K562 (cell line): ENCODE measurements around the gene KCNAB2. TPM values are rescaled to one million over a fixed set of nuclear protein-coding genes. Genes with fewer than 3 reads are reported as not detected.

Source experiments
- ATAC-seq: fragments of 200-7000 bp; cut with Tn5 transposase; 3 replicates; pipeline ENCODE4 v1.9.1; 2020; ENCODE audit warnings: moderate library complexity
- BruUV-seq: library from RNA; stranded (reverse); fragments of 400-500 nt; replicated peaks from 2 replicates; lab custom pipeline; 2021; lab: Mats Ljungman, UMichigan
- CTCF ChIA-PET: fragments of 300-600 bp; formaldehyde crosslinking; extraction: SDS; loops from one replicate; lab custom pipeline; 2021; ENCODE audit warnings: low intra/inter-chr PET ratio; lab: Yijun Ruan, JAX
- POLR2A ChIA-PET: fragments of 300-600, 350-650 bp; sonication (Branson Sonifier 250); formaldehyde crosslinking; extraction: SDS; loops from one replicate; lab custom pipeline; 2021; ENCODE audit warnings: antibody characterized with exemption, inconsistent platforms; lab: Yijun Ruan, JAX
- DNase-seq, 4 experiments: peaks; one replicate each; pipeline versions ENCODE4 v3.0.0 to v3.0.0-alpha.2; 2011 to 2018; ENCODE audit warnings: low spot score in 3 of 4, mixed read lengths in 3 of 4; ENCODE audit errors: extremely low read depth in 1 of 4
- FAIRE-seq: peaks from 2 replicates; lab custom pipeline; 2011; peaks lifted over from hg19 to GRCh38; lab: Jason Lieb, UNC
- H2AFZ ChIP-seq: 2 replicates; pipeline ENCODE4 v1.6.0; 2011; ENCODE audit warnings: low read depth, low read length, control low read depth, inconsistent platforms
- H3K27ac ChIP-seq: fragments of 200-600 bp; 3 replicates; pipeline ENCODE4 v1.8.0; 2011; ENCODE audit warnings: low read depth, mild to moderate bottlenecking, control low read depth, inconsistent platforms, low read length, moderate library complexity, mixed read lengths; ENCODE audit errors: extremely low read depth
- H3K27me3 ChIP-seq, 2 experiments: fragments of 300-600 bp in 1 of 2; 2 replicates in 1 of 2; 3 replicates in 1 of 2; pipeline versions ENCODE4 v1.6.0 to v1.8.0; 2011; ENCODE audit warnings: inconsistent platforms in 2 of 2, low read length in 2 of 2, mild to moderate bottlenecking in 1 of 2, mixed read lengths in 1 of 2, moderate library complexity in 1 of 2; ENCODE audit not compliant: control insufficient read depth in 2 of 2, insufficient read depth in 2 of 2
- H3K36me3 ChIP-seq: fragments of 300-600 bp; 3 replicates; pipeline ENCODE4 v1.8.0; 2011; ENCODE audit warnings: mild to moderate bottlenecking, low read length, inconsistent platforms; ENCODE audit not compliant: control insufficient read depth, insufficient read depth
- H3K4me1 ChIP-seq, 2 experiments: fragments of 200-600 bp in 1 of 2; replicated peaks in 1 of 2; 2 replicates in 1 of 2; 3 replicates in 1 of 2; pipeline versions ENCODE4 v1.5.1 to v1.8.0; 2011; ENCODE audit warnings: inconsistent platforms in 2 of 2, low read length in 2 of 2, mild to moderate bottlenecking in 1 of 2, mixed read lengths in 1 of 2, moderate library complexity in 1 of 2; ENCODE audit not compliant: control insufficient read depth in 2 of 2, insufficient read depth in 2 of 2
- H3K4me2 ChIP-seq: 2 replicates; pipeline ENCODE4 v1.6.1; 2011; ENCODE audit warnings: low read length, control low read depth, inconsistent platforms, mixed read lengths; ENCODE audit not compliant: insufficient read depth
- H3K4me3 ChIP-seq: fragments of 200-600 bp; sonication (generic), shearing (Covaris generic); 2 replicates; pipeline ENCODE4 v1.5.1; 2016; ENCODE audit warnings: control low read depth, inconsistent platforms
- H3K79me2 ChIP-seq: fragments of 200-600 bp; 3 replicates; pipeline ENCODE4 v1.8.0; 2011; ENCODE audit warnings: low read length, inconsistent platforms; ENCODE audit not compliant: control insufficient read depth, insufficient read depth
- H3K9ac ChIP-seq, 2 experiments: 2 replicates each; pipeline versions ENCODE4 v1.6.0 to v1.6.1; 2011; ENCODE audit warnings: low read depth in 2 of 2, low read length in 2 of 2, control low read depth in 1 of 2, inconsistent platforms in 1 of 2, mild to moderate bottlenecking in 1 of 2, mixed read lengths in 1 of 2; ENCODE audit not compliant: insufficient read depth in 1 of 2
- H3K9me1 ChIP-seq: one replicate; pipeline ENCODE4 v1.6.0; 2011; ENCODE audit warnings: inconsistent platforms, mild to moderate bottlenecking, low read length, moderate library complexity; ENCODE audit not compliant: control insufficient read depth, insufficient read depth
- H3K9me3 ChIP-seq: replicated peaks from 2 replicates; pipeline ENCODE4 v1.5.1; 2011; ENCODE audit warnings: low read depth, low read length, inconsistent platforms; ENCODE audit not compliant: control insufficient read depth, insufficient read depth
- H4K20me1 ChIP-seq: replicated peaks from 2 replicates; pipeline ENCODE4 v1.6.1; 2011; ENCODE audit warnings: low read length, inconsistent platforms, mixed read lengths; ENCODE audit not compliant: control insufficient read depth, insufficient read depth
- MTA1 ChIP-seq: fragments of 450-650 bp; IDR thresholded peaks from 2 replicates; pipeline ENCODE4 v1.6.1; 2017; ENCODE audit warnings: borderline replicate concordance
- MTF1 ChIP-seq: fragments of 250-450 bp; sonication (Bioruptor Pico); IDR thresholded peaks from 2 replicates; pipeline ENCODE4 v1.9.0; 2021; ENCODE audit warnings: moderate library complexity, mild to moderate bottlenecking, inconsistent platforms, borderline replicate concordance
- STAT5B ChIP-seq: fragments of 250-450 bp; sonication (Bioruptor Pico); IDR thresholded peaks from 2 replicates; pipeline ENCODE4 v1.8.0; 2021; ENCODE audit warnings: mild to moderate bottlenecking, inconsistent platforms
- TBP ChIP-seq: optimal IDR thresholded peaks from 2 replicates; pipeline ENCODE3; 2011; ENCODE audit warnings: low read depth, low read length, improper control_type of control experiment
- ZNF764 ChIP-seq: fragments of 250-450 bp; sonication (Bioruptor Pico); IDR thresholded peaks from 2 replicates; pipeline ENCODE4 v1.4.0; 2020; ENCODE audit warnings: low read depth, mild to moderate bottlenecking, moderate library complexity
- ZNF79 ChIP-seq: fragments of 250-450 bp; sonication (Bioruptor Pico); IDR thresholded peaks from 2 replicates; pipeline ENCODE4 v1.4.0; 2020; ENCODE audit warnings: low read depth, mild to moderate bottlenecking, moderate library complexity
- WGBS: fragments of 100-300 bp; shearing (Covaris generic); methylation state at CpG from one replicate; pipeline ENCODE4 v1.1.6; 2016; ENCODE audit warnings: low coverage, mixed read lengths; ENCODE audit not compliant: insufficient coverage; ENCODE audit errors: missing lambda C conversion rate; 5-methylcytosine and 5-hydroxymethylcytosine counted together
- in situ Hi-C: fragments of 300-500 bp; cut with MboI; formaldehyde crosslinking; loops from 4 replicates; pipeline ENCODE4 v1.15.0; 2018; ENCODE audit warnings: inconsistent platforms, mixed read lengths
- intact Hi-C: fragments of 100-400 bp; cut with micrococcal nuclease; formaldehyde crosslinking; loops from 2 replicates; pipeline ENCODE4 v1.14.2; 2022
- polyA plus RNA-seq, 8 experiments: library from polyadenylated mRNA; depleted of rRNA in 4 of 8; stranded (reverse) in 5 of 8; unstranded in 3 of 8; fragments of >200 nt; fragmentation: Nextera tagmentation in 2 of 8; fragmentation: Illumina TruSeq in 1 of 8; extraction: Ambion mirVana in 2 of 8; extraction: Trizol in 1 of 8; gene quantifications; 2 replicates each; pipeline versions ENCODE4 v1.2.1 to v1.2.3, GENCODE V29; 2011 to 2014; ENCODE audit warnings: inconsistent platforms in 1 of 8, missing spikeins in 1 of 8
- total RNA-seq, 7 experiments: library from RNA; depleted of rRNA in 6 of 7; stranded (reverse); fragments of >200 nt in 6 of 7; fragmentation: Illumina TruSeq in 2 of 7; extraction: Trizol in 2 of 7; gene quantifications; 2 replicates each; pipeline versions ENCODE4 v1.2.1 to v1.2.3, GENCODE V29; 2011 to 2021; ENCODE audit warnings: low replicate concordance in 1 of 7
- TF ChIP-seq, protein P1 (sequence below): fragments of 250-450 bp; sonication (Bioruptor Pico); IDR thresholded peaks from 2 replicates; pipeline ENCODE4 v1.4.0; 2020; ENCODE audit warnings: mild to moderate bottlenecking, moderate library complexity, borderline replicate concordance
- TF ChIP-seq, protein P2 (sequence below): fragments of 450-650 bp; IDR thresholded peaks from 2 replicates; pipeline ENCODE4 v1.6.1; 2016; ENCODE audit warnings: low read depth
- TF ChIP-seq, protein P3 (sequence below): fragments of 450-650 bp; IDR thresholded peaks from 2 replicates; pipeline ENCODE4 v1.6.1; 2016

The KCNAB2 gene
- total and polyA plus RNA-seq, 9 of the 15 experiments (the other 6 are each of a cell fraction or from before 2014, with no cell fraction given) = 1.8 to 15.8 (median 7.1) TPM

DNA sequence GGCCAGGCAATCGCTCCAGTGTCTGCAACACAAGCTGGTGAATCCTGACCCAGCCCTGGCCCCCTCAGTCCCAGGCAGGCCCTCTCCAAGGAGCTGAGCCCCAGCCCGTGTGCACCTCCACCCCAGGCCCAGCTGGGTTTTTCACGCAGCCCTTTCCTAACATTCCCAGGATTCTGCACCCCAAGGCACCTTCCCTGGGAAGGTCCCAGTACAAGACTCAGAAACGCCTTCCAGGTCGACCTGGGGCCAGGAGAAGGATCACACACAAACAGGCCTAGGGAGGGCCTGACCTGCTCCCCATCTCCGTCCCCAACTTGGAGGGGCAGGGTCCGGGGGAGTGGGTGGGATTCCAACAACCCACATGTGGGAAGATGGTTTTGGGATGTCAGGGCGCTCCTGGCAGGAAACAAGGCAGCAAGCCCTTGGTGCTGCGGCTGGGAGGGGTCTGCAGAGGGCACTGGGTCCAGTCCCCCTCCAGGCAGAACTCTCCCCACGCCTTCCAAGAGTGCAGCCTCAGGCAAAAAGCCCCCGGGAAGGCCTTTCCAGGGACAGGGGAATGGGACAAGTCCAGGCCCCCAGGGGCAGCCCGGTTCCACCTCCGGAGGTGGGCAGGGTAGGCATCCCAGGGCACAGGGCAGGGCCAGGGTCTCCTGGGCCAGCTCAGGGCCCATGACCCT lies 58.3 kb downstream of the KCNAB2 start:
- Histone ChIP-seq H3K79me2 (no peaks in the 10 kb centered on the region), H3K4me1 (peaks cover 0 to 21% of the 10 kb centered on the region in 2 experiments; a peak in 2 of 5 replicates), H3K9ac (no peak overlapping the region), H4K20me1 (peaks cover 8% of the 10 kb centered on the region; the same call in 1 of the 2 replicates), H3K4me3 (no peak overlapping the region), H3K36me3 (no peaks in the 10 kb centered on the region), H3K27ac (no peak overlapping the region), H3K27me3 (peaks cover 7 to 56% of the 10 kb centered on the region in 2 experiments; a peak in 4 of 5 replicates), H3K9me3 (no peaks in the 10 kb centered on the region), H3K9me1 (no peaks in the 10 kb centered on the region), H2AFZ (no peak overlapping the region), H3K4me2 (no peak overlapping the region)
- ATAC-seq (no peak), DNase-seq (no peak), FAIRE-seq (no peak)
- no TSS peak for BruUV-seq
- ChIA-PET CTCF (interaction anchor here (0.6 kb wide), 1 partner anchor 82 kb away, joined by 3 read pairs; no protein-coding TSS in a partner anchor), POLR2A (interaction anchor here (0.9 to 2.0 kb wide), 3 partner anchors 11 to 18 kb away, joined by 3 to 4 read pairs (median 3); no protein-coding TSS in a partner anchor)
- intact Hi-C loops = no loop called here
- in situ Hi-C loops = no loop called here
- 2% methylated on average over 12 of the region's 13 CpGs for WGBS
- TF ChIP-seq, protein P1, sequence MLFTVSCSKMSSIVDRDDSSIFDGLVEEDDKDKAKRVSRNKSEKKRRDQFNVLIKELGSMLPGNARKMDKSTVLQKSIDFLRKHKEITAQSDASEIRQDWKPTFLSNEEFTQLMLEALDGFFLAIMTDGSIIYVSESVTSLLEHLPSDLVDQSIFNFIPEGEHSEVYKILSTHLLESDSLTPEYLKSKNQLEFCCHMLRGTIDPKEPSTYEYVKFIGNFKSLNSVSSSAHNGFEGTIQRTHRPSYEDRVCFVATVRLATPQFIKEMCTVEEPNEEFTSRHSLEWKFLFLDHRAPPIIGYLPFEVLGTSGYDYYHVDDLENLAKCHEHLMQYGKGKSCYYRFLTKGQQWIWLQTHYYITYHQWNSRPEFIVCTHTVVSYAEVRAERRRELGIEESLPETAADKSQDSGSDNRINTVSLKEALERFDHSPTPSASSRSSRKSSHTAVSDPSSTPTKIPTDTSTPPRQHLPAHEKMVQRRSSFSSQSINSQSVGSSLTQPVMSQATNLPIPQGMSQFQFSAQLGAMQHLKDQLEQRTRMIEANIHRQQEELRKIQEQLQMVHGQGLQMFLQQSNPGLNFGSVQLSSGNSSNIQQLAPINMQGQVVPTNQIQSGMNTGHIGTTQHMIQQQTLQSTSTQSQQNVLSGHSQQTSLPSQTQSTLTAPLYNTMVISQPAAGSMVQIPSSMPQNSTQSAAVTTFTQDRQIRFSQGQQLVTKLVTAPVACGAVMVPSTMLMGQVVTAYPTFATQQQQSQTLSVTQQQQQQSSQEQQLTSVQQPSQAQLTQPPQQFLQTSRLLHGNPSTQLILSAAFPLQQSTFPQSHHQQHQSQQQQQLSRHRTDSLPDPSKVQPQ = no peak
- TF ChIP-seq MTA1 = no peak
- TF ChIP-seq TBP = no peak
- TF ChIP-seq, protein P2, sequence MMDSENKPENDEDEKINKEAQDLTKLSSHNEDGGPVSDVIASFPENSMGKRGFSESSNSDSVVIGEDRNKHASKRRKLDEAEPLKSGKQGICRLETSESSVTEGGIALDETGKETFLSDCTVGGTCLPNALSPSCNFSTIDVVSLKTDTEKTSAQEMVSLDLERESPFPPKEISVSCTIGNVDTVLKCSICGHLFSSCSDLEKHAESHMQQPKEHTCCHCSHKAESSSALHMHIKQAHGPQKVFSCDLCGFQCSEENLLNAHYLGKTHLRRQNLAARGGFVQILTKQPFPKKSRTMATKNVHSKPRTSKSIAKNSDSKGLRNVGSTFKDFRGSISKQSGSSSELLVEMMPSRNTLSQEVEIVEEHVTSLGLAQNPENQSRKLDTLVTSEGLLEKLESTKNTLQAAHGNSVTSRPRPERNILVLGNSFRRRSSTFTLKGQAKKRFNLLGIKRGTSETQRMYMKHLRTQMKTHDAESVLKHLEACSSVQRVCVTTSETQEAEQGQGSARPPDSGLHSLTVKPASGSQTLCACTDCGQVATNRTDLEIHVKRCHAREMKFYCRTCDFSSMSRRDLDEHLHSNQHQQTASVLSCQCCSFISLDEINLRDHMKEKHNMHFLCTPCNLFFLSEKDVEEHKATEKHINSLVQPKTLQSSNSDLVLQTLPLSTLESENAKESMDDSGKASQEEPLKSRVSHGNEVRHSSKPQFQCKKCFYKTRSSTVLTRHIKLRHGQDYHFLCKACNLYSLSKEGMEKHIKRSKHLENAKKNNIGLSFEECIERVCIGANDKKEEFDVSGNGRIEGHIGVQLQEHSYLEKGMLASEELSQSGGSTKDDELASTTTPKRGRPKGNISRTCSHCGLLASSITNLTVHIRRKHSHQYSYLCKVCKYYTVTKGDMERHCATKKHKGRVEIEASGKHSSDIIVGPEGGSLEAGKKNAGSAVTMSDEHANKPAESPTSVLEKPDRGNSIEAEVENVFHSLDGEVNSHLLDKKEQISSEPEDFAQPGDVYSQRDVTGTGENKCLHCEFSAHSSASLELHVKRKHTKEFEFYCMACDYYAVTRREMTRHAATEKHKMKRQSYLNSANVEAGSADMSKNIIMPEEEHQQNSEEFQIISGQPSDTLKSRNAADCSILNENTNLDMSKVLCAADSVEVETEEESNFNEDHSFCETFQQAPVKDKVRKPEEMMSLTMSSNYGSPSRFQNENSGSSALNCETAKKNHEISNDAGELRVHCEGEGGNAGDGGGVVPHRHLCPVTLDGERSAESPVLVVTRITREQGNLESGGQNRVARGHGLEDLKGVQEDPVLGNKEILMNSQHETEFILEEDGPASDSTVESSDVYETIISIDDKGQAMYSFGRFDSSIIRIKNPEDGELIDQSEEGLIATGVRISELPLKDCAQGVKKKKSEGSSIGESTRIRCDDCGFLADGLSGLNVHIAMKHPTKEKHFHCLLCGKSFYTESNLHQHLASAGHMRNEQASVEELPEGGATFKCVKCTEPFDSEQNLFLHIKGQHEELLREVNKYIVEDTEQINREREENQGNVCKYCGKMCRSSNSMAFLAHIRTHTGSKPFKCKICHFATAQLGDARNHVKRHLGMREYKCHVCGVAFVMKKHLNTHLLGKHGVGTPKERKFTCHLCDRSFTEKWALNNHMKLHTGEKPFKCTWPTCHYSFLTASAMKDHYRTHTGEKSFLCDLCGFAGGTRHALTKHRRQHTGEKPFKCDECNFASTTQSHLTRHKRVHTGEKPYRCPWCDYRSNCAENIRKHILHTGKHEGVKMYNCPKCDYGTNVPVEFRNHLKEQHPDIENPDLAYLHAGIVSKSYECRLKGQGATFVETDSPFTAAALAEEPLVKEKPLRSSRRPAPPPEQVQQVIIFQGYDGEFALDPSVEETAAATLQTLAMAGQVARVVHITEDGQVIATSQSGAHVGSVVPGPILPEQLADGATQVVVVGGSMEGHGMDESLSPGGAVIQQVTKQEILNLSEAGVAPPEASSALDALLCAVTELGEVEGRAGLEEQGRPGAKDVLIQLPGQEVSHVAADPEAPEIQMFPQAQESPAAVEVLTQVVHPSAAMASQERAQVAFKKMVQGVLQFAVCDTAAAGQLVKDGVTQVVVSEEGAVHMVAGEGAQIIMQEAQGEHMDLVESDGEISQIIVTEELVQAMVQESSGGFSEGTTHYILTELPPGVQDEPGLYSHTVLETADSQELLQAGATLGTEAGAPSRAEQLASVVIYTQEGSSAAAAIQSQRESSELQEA = no peak
- TF ChIP-seq ZNF764 (CRISPR knock-in tag) = no peak
- no peak for TF ChIP-seq STAT5B (CRISPR knock-in tag)
- TF ChIP-seq, protein P3, sequence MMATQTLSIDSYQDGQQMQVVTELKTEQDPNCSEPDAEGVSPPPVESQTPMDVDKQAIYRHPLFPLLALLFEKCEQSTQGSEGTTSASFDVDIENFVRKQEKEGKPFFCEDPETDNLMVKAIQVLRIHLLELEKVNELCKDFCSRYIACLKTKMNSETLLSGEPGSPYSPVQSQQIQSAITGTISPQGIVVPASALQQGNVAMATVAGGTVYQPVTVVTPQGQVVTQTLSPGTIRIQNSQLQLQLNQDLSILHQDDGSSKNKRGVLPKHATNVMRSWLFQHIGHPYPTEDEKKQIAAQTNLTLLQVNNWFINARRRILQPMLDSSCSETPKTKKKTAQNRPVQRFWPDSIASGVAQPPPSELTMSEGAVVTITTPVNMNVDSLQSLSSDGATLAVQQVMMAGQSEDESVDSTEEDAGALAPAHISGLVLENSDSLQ = no peak
- no peak for TF ChIP-seq MTF1 (CRISPR knock-in tag)
- TF ChIP-seq ZNF79 (CRISPR knock-in tag) = no peak
